ENCODE results near the gene KCNIP2.

DNA sequence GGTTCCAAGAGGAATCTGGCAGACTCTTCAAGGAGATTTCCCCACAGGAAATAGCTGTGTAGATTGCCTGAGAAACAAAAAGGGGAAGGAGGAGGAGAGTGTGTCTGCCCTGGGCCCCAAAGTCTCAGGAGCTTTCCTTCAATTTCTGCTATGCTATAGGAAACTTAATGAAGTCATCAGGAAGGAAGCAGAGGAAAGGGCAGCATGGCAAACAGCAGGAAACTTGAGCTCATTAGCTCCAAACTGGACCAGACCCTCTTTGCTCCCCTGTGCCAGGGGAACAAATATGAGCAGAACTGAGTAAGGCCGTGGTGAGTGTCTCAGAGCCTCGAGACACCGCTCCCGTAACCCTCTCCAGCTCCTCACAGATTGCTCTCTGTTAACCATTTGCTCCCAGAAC, 4.8 kb upstream of the KCNIP2 start:
- TF ChIP-seq, protein P1, sequence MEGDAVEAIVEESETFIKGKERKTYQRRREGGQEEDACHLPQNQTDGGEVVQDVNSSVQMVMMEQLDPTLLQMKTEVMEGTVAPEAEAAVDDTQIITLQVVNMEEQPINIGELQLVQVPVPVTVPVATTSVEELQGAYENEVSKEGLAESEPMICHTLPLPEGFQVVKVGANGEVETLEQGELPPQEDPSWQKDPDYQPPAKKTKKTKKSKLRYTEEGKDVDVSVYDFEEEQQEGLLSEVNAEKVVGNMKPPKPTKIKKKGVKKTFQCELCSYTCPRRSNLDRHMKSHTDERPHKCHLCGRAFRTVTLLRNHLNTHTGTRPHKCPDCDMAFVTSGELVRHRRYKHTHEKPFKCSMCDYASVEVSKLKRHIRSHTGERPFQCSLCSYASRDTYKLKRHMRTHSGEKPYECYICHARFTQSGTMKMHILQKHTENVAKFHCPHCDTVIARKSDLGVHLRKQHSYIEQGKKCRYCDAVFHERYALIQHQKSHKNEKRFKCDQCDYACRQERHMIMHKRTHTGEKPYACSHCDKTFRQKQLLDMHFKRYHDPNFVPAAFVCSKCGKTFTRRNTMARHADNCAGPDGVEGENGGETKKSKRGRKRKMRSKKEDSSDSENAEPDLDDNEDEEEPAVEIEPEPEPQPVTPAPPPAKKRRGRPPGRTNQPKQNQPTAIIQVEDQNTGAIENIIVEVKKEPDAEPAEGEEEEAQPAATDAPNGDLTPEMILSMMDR (IDR thresholded peaks at IDR 0.05), result no peak
- TF ChIP-seq POLR2A (IDR thresholded peaks at IDR 0.05), result no peak
